H1 (cell line): Measurements from ENCODE around the gene BBS9. TPM values are rescaled to one million over a fixed set of nuclear protein-coding genes. Genes with fewer than 3 reads are reported as not detected.

Experiments
- CTCF ChIA-PET: fragments of 300-600 bp; sonication (Branson Sonifier 250); formaldehyde crosslinking; loops from one replicate; lab custom pipeline; 2021; ENCODE audit not compliant: partially characterized antibody; lab: Charles Lee
- POLR2A ChIA-PET: fragments of 300-600 bp; sonication (Branson Sonifier 250); formaldehyde crosslinking; loops from one replicate; lab custom pipeline; 2021; ENCODE audit warnings: inconsistent platforms; ENCODE audit not compliant: partially characterized antibody; lab: Charles Lee
- DNase-seq, 2 experiments: peaks; one replicate each; pipeline versions ENCODE4 v3.0.0 to v3.0.0-alpha.2; 2010 to 2022; ENCODE audit warnings: low spot score in 2 of 2, low read depth in 1 of 2, mixed read lengths in 1 of 2
- FAIRE-seq: peaks from 2 replicates; lab custom pipeline; 2011; peaks lifted over from hg19 to GRCh38; lab: Jason Lieb, UNC
- H2AFZ ChIP-seq: 2 replicates; pipeline ENCODE4 v1.8.1; 2012; ENCODE audit warnings: low read length, inconsistent platforms
- H2AK5ac ChIP-seq: 2 replicates; pipeline ENCODE4 v1.6.1; 2013; ENCODE audit warnings: low read depth, low read length
- H2BK120ac ChIP-seq: replicated peaks from 2 replicates; pipeline ENCODE3; 2013; ENCODE audit warnings: low read depth, low read length, inconsistent platforms
- H2BK12ac ChIP-seq: 2 replicates; pipeline ENCODE4 v1.6.1; 2013; ENCODE audit warnings: low read depth, low read length
- H2BK15ac ChIP-seq: 2 replicates; pipeline ENCODE4 v1.6.1; 2013; ENCODE audit warnings: low read length
- H2BK20ac ChIP-seq: 2 replicates; pipeline ENCODE4 v1.6.1; 2013; ENCODE audit warnings: low read length
- H2BK5ac ChIP-seq: 2 replicates; pipeline ENCODE4 v1.6.1; 2013; ENCODE audit warnings: low read depth, low read length
- H3K14ac ChIP-seq: 2 replicates; pipeline ENCODE4 v1.6.1; 2013; ENCODE audit warnings: inconsistent platforms; ENCODE audit not compliant: insufficient read length
- H3K18ac ChIP-seq: 2 replicates; pipeline ENCODE4 v1.6.1; 2013; ENCODE audit warnings: low read length; ENCODE audit errors: extremely low read depth
- H3K23ac ChIP-seq: 2 replicates; pipeline ENCODE4 v1.6.1; 2013; ENCODE audit warnings: inconsistent platforms; ENCODE audit not compliant: insufficient read length
- H3K23me2 ChIP-seq: 2 replicates; pipeline ENCODE4 v1.6.1; 2013; ENCODE audit warnings: low read depth, low read length
- H3K27ac ChIP-seq: 2 replicates; pipeline ENCODE4 v1.6.1; 2011; ENCODE audit warnings: low read depth, low read length, inconsistent platforms
- H3K27me3 ChIP-seq, 4 experiments: replicated peaks in 1 of 4; 1 replicate in 1 of 4; 2 replicates in 3 of 4; pipeline versions ENCODE4 v1.6.1 to v1.8.1; 2011 to 2013; ENCODE audit warnings: low read length in 3 of 4, mild to moderate bottlenecking in 3 of 4, inconsistent platforms in 2 of 4, mixed read lengths in 2 of 4, moderate library complexity in 1 of 4; ENCODE audit not compliant: control insufficient read depth in 3 of 4, insufficient read depth in 3 of 4; ENCODE audit errors: extremely low read depth in 1 of 4
- H3K36me3 ChIP-seq, 4 experiments: 2 replicates each; pipeline versions ENCODE4 v1.6.1 to v1.8.1; 2011 to 2013; ENCODE audit warnings: mild to moderate bottlenecking in 4 of 4, low read length in 3 of 4, moderate library complexity in 2 of 4, control low read depth in 1 of 4, inconsistent platforms in 1 of 4; ENCODE audit not compliant: insufficient read depth in 4 of 4, control insufficient read depth in 2 of 4
- H3K4ac ChIP-seq: replicated peaks from 2 replicates; pipeline ENCODE3; 2013; ENCODE audit warnings: low read length, low read depth, mixed read lengths, inconsistent platforms; ENCODE audit not compliant: insufficient read length
- H3K4me1 ChIP-seq, 4 experiments: replicated peaks in 1 of 4; 1 replicate in 1 of 4; 2 replicates in 3 of 4; pipeline versions ENCODE4 v1.6.1 to v1.8.1; 2011 to 2013; ENCODE audit warnings: low read length in 3 of 4, inconsistent platforms in 2 of 4, mixed read lengths in 1 of 4; ENCODE audit not compliant: insufficient read depth in 4 of 4, control insufficient read depth in 3 of 4
- H3K4me2 ChIP-seq, 2 experiments: 2 replicates each; pipeline versions ENCODE4 v1.6.1 to v1.8.1; 2011 to 2013; ENCODE audit warnings: low read depth in 2 of 2, low read length in 2 of 2, control low read depth in 1 of 2, inconsistent platforms in 1 of 2, mild to moderate bottlenecking in 1 of 2; ENCODE audit not compliant: insufficient read depth in 1 of 2
- H3K4me3 ChIP-seq, 4 experiments: fragments of 200-600, 300-600 bp in 1 of 4; sonication (generic), shearing (Covaris generic), sonication (Bioruptor Twin) in 1 of 4; 2 replicates each; pipeline versions ENCODE4 v1.5.1 to v1.8.1; 2011 to 2016; ENCODE audit warnings: low read length in 4 of 4, low read depth in 3 of 4, control low read depth in 2 of 4, inconsistent platforms in 2 of 4, mild to moderate bottlenecking in 2 of 4, mixed read lengths in 1 of 4, moderate library complexity in 1 of 4; ENCODE audit not compliant: insufficient read depth in 2 of 4; ENCODE audit errors: extremely low read depth in 1 of 4
- H3K56ac ChIP-seq: replicated peaks from 2 replicates; pipeline ENCODE3; 2013; ENCODE audit warnings: low read depth, mild to moderate bottlenecking, mixed read lengths, low read length, inconsistent platforms; ENCODE audit not compliant: insufficient read length
- H3K79me1 ChIP-seq: 2 replicates; pipeline ENCODE4 v1.6.1; 2013; ENCODE audit warnings: low read depth, low read length, control low read depth
- H3K79me2 ChIP-seq, 2 experiments: 2 replicates each; pipeline versions ENCODE4 v1.6.1 to v1.8.1; 2012 to 2013; ENCODE audit warnings: low read length in 2 of 2, mild to moderate bottlenecking in 2 of 2, inconsistent platforms in 1 of 2; ENCODE audit not compliant: insufficient read depth in 2 of 2, control insufficient read depth in 1 of 2
- H3K9ac ChIP-seq, 4 experiments: replicated peaks in 1 of 4; 1 replicate in 1 of 4; 2 replicates in 3 of 4; pipeline versions ENCODE4 v1.6.1 to v1.8.1; 2011 to 2013; ENCODE audit warnings: low read depth in 3 of 4, low read length in 3 of 4, control low read depth in 2 of 4, mild to moderate bottlenecking in 2 of 4, moderate library complexity in 2 of 4, inconsistent platforms in 1 of 4; ENCODE audit errors: extremely low read depth in 1 of 4
- H3K9me3 ChIP-seq, 2 experiments: 2 replicates each; pipeline versions ENCODE4 v1.6.1 to v1.8.1; 2012 to 2013; ENCODE audit warnings: mild to moderate bottlenecking in 2 of 2, moderate library complexity in 2 of 2, control low read depth in 1 of 2, inconsistent platforms in 1 of 2, low read depth in 1 of 2, low read length in 1 of 2, mixed read lengths in 1 of 2; ENCODE audit not compliant: insufficient read depth in 2 of 2
- H4K20me1 ChIP-seq, 2 experiments: replicated peaks in 1 of 2; 2 replicates each; pipeline versions ENCODE3 to v1.8.1; 2011 to 2013; ENCODE audit warnings: inconsistent platforms in 2 of 2, low read length in 2 of 2, mild to moderate bottlenecking in 1 of 2; ENCODE audit not compliant: insufficient read depth in 2 of 2, control insufficient read depth in 1 of 2
- H4K5ac ChIP-seq: 2 replicates; pipeline ENCODE4 v1.6.1; 2013; ENCODE audit warnings: low read length, low read depth, mixed read lengths, inconsistent platforms; ENCODE audit not compliant: insufficient read length
- H4K8ac ChIP-seq: 2 replicates; pipeline ENCODE4 v1.8.0; 2013; ENCODE audit warnings: mild to moderate bottlenecking, moderate library complexity, low read length, inconsistent platforms; ENCODE audit not compliant: insufficient read depth; ENCODE audit errors: extremely low read depth
- H4K91ac ChIP-seq: replicated peaks from 2 replicates; pipeline ENCODE3; 2013; ENCODE audit warnings: low read length, mixed read lengths, inconsistent platforms; ENCODE audit not compliant: insufficient read length
- EP300 ChIP-seq, 2 experiments: IDR thresholded peaks; 1 replicate in 1 of 2; 2 replicates in 1 of 2; pipeline ENCODE4 v1.6.1; 2011 to 2012; ENCODE audit warnings: low read depth in 2 of 2, low read length in 2 of 2, mild to moderate bottlenecking in 2 of 2, borderline replicate concordance in 1 of 2, inconsistent platforms in 1 of 2, moderate library complexity in 1 of 2
- EZH2 ChIP-seq: fragments of 200-600 bp; sonication (generic); IDR thresholded peaks from 2 replicates; pipeline ENCODE4 v1.7.1; 2012; ENCODE audit warnings: low read depth, mild to moderate bottlenecking, moderate library complexity, low read length, inconsistent platforms; ENCODE audit not compliant: severe bottlenecking
- KDM1A ChIP-seq: fragments of 200-600, 300-600 bp; sonication (generic); IDR thresholded peaks from 2 replicates; pipeline ENCODE4 v1.7.1; 2016; ENCODE audit warnings: mild to moderate bottlenecking, low read length, borderline replicate concordance
- KDM5A ChIP-seq: fragments of 200-600 bp; IDR thresholded peaks from 2 replicates; pipeline ENCODE4 v1.7.1; 2012; ENCODE audit warnings: mild to moderate bottlenecking, low read length, inconsistent platforms, mixed read lengths
- MAFK ChIP-seq: IDR thresholded peaks from 2 replicates; pipeline ENCODE4 v1.6.1; 2012; ENCODE audit warnings: low read depth, mild to moderate bottlenecking, improper control_type of control experiment, low read length
- NRF1 ChIP-seq: IDR thresholded peaks from 2 replicates; pipeline ENCODE4 v1.6.1; 2011; ENCODE audit warnings: mild to moderate bottlenecking, low read depth, low read length, improper control_type of control experiment
- RAD21 ChIP-seq, 2 experiments: IDR thresholded peaks in 1 of 2; conservative IDR thresholded peaks in 1 of 2; 2 replicates each; pipeline ENCODE4 v1.6.1; 2011; ENCODE audit warnings: low read depth in 2 of 2, low read length in 2 of 2, improper control_type of control experiment in 1 of 2, inconsistent platforms in 1 of 2, mild to moderate bottlenecking in 1 of 2, moderate library complexity in 1 of 2
- RFX5 ChIP-seq: IDR thresholded peaks from 2 replicates; pipeline ENCODE4 v1.6.1; 2011; ENCODE audit warnings: low read depth, low read length, improper control_type of control experiment, borderline replicate concordance
- SIRT6 ChIP-seq: IDR thresholded peaks from one replicate; pipeline ENCODE4 v1.7.1; 2012; ENCODE audit warnings: low read length, inconsistent platforms
- SP2 ChIP-seq: IDR thresholded peaks from 2 replicates; pipeline ENCODE4 v1.6.1; 2012; ENCODE audit warnings: mild to moderate bottlenecking, low read length, inconsistent platforms
- SRF ChIP-seq: IDR thresholded peaks from 2 replicates; pipeline ENCODE4 v1.6.1; 2011; ENCODE audit warnings: mild to moderate bottlenecking, low read depth, low read length, moderate library complexity
- USF2 ChIP-seq: IDR thresholded peaks from 2 replicates; pipeline ENCODE4 v1.6.1; 2011; ENCODE audit warnings: low read length, improper control_type of control experiment
- polyA plus RNA-seq, 7 experiments: library from polyadenylated mRNA; depleted of rRNA in 3 of 7; stranded (reverse) in 5 of 7; unstranded in 2 of 7; fragments of >200 nt in 5 of 7; fragments of 200-250 nt in 2 of 7; gene quantifications; 1 replicate in 5 of 7; 2 replicates in 1 of 7; 4 replicates in 1 of 7; pipeline versions ENCODE4 v1.2.1 to v1.2.3, GENCODE V29; 2011 to 2013; ENCODE audit warnings: missing spikeins in 2 of 7, mixed read lengths in 2 of 7
- total RNA-seq: library from RNA; stranded (reverse); fragmentation: NEBNext Ultra II Directional; extraction: Animal tissue kit (Norgen Biotek cat#: 25700); gene quantifications from 2 replicates; pipeline ENCODE4 v1.2.1, GENCODE V29; 2021

The BBS9 gene
- total and polyA plus RNA-seq, 2 of the 8 experiments (the other 6 are each of a cell fraction or from before 2014, with no cell fraction given), result 22.3 to 37.0 TPM

- Histone ChIP-seq H4K8ac (no peak overlapping the region), H2BK15ac (no peak overlapping the region), H2BK5ac (no peak overlapping the region), H3K36me3 (peaks cover 0 to 4% (median 0%) of the 10 kb centered on the region in 4 experiments; a peak in 1 of 8 replicates), H2AFZ (no peak overlapping the region), H3K79me2 (no peaks in the 10 kb centered on the region), H3K27me3 (no peaks in the 10 kb centered on the region), H4K5ac (no peak overlapping the region), H3K18ac (no peak overlapping the region), H3K56ac (no peak overlapping the region), H3K27ac (no peak overlapping the region), H2BK12ac (no peak overlapping the region), H4K91ac (no peak overlapping the region), H3K79me1 (no peaks in the 10 kb centered on the region), H2BK120ac (no peak overlapping the region), H3K4me2 (no peak overlapping the region), H3K4ac (no peak overlapping the region), H2BK20ac (no peak overlapping the region), H2AK5ac (no peak overlapping the region), H3K4me3 (no peak overlapping the region), H3K4me1 (no peaks in the 10 kb centered on the region), H4K20me1 (no peaks in the 10 kb centered on the region), H3K14ac (no peak overlapping the region), H3K9me3 (peaks cover 4 to 16% of the 10 kb centered on the region in 2 experiments; a peak in 2 of 4 replicates), H3K23me2 (no peaks in the 10 kb centered on the region), H3K9ac (no peak overlapping the region), H3K23ac (no peak overlapping the region)
- CTCF ChIA-PET, result no interaction called here
- POLR2A ChIA-PET, result no interaction called here
- TF ChIP-seq EZH2 (no peak), SRF (no peak), MAFK (no peak), KDM5A (no peak), NRF1 (no peak), SP2 (no peak), RAD21 (IDR thresholded peaks at IDR 0.05 in 1 of 2, conservative IDR thresholded peaks at IDR 0.05 in 1 of 2; ENCODE audit: low read depth in 2 of 2, low read length in 2 of 2) (no peak), EP300 (IDR thresholded peaks at IDR 0.05; ENCODE audit: borderline replicate concordance in 1 of 2, low read depth in 2 of 2, low read length in 2 of 2) (no peak), KDM1A (no peak), SIRT6 (no peak), RFX5 (no peak), USF2 (no peak)
- FAIRE-seq, result peak; percentile 32
- DNase-seq, result no peak
Measured at GRCh38 chr7:33307205-33307604, 177.8 kb downstream of the BBS9 start.
